ENCODE data around the gene NOTO. TPM values are rescaled to one million over a fixed set of nuclear protein-coding genes. Genes with fewer than 3 reads are reported as not detected.

NOTO gene
- total and polyA plus RNA-seq, 2 of the 8 experiments (the other 6 are each of a cell fraction or from before 2014, with no cell fraction given): 0.33 to 0.54 TPM

- TF ChIP-seq, protein P1, sequence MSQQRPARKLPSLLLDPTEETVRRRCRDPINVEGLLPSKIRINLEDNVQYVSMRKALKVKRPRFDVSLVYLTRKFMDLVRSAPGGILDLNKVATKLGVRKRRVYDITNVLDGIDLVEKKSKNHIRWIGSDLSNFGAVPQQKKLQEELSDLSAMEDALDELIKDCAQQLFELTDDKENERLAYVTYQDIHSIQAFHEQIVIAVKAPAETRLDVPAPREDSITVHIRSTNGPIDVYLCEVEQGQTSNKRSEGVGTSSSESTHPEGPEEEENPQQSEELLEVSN (IDR thresholded peaks at IDR 0.05): no peak
- no peak for TF ChIP-seq JUN (IDR thresholded peaks at IDR 0.05; ENCODE audit: low read depth, low read length)
- no peak for TF ChIP-seq POU5F1 (IDR thresholded peaks at IDR 0.05; ENCODE audit: low read depth, low read length)
- TF ChIP-seq, protein P2, sequence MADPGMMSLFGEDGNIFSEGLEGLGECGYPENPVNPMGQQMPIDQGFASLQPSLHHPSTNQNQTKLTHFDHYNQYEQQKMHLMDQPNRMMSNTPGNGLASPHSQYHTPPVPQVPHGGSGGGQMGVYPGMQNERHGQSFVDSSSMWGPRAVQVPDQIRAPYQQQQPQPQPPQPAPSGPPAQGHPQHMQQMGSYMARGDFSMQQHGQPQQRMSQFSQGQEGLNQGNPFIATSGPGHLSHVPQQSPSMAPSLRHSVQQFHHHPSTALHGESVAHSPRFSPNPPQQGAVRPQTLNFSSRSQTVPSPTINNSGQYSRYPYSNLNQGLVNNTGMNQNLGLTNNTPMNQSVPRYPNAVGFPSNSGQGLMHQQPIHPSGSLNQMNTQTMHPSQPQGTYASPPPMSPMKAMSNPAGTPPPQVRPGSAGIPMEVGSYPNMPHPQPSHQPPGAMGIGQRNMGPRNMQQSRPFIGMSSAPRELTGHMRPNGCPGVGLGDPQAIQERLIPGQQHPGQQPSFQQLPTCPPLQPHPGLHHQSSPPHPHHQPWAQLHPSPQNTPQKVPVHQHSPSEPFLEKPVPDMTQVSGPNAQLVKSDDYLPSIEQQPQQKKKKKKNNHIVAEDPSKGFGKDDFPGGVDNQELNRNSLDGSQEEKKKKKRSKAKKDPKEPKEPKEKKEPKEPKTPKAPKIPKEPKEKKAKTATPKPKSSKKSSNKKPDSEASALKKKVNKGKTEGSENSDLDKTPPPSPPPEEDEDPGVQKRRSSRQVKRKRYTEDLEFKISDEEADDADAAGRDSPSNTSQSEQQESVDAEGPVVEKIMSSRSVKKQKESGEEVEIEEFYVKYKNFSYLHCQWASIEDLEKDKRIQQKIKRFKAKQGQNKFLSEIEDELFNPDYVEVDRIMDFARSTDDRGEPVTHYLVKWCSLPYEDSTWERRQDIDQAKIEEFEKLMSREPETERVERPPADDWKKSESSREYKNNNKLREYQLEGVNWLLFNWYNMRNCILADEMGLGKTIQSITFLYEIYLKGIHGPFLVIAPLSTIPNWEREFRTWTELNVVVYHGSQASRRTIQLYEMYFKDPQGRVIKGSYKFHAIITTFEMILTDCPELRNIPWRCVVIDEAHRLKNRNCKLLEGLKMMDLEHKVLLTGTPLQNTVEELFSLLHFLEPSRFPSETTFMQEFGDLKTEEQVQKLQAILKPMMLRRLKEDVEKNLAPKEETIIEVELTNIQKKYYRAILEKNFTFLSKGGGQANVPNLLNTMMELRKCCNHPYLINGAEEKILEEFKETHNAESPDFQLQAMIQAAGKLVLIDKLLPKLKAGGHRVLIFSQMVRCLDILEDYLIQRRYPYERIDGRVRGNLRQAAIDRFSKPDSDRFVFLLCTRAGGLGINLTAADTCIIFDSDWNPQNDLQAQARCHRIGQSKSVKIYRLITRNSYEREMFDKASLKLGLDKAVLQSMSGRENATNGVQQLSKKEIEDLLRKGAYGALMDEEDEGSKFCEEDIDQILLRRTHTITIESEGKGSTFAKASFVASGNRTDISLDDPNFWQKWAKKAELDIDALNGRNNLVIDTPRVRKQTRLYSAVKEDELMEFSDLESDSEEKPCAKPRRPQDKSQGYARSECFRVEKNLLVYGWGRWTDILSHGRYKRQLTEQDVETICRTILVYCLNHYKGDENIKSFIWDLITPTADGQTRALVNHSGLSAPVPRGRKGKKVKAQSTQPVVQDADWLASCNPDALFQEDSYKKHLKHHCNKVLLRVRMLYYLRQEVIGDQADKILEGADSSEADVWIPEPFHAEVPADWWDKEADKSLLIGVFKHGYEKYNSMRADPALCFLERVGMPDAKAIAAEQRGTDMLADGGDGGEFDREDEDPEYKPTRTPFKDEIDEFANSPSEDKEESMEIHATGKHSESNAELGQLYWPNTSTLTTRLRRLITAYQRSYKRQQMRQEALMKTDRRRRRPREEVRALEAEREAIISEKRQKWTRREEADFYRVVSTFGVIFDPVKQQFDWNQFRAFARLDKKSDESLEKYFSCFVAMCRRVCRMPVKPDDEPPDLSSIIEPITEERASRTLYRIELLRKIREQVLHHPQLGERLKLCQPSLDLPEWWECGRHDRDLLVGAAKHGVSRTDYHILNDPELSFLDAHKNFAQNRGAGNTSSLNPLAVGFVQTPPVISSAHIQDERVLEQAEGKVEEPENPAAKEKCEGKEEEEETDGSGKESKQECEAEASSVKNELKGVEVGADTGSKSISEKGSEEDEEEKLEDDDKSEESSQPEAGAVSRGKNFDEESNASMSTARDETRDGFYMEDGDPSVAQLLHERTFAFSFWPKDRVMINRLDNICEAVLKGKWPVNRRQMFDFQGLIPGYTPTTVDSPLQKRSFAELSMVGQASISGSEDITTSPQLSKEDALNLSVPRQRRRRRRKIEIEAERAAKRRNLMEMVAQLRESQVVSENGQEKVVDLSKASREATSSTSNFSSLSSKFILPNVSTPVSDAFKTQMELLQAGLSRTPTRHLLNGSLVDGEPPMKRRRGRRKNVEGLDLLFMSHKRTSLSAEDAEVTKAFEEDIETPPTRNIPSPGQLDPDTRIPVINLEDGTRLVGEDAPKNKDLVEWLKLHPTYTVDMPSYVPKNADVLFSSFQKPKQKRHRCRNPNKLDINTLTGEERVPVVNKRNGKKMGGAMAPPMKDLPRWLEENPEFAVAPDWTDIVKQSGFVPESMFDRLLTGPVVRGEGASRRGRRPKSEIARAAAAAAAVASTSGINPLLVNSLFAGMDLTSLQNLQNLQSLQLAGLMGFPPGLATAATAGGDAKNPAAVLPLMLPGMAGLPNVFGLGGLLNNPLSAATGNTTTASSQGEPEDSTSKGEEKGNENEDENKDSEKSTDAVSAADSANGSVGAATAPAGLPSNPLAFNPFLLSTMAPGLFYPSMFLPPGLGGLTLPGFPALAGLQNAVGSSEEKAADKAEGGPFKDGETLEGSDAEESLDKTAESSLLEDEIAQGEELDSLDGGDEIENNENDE (IDR thresholded peaks at IDR 0.05; ENCODE audit: insufficient replicate concordance, low read length): no peak
- no peak for TF ChIP-seq TAF7 (optimal IDR thresholded peaks at IDR 0.05; ENCODE audit: borderline replicate concordance, low read depth, low read length)
- TF ChIP-seq PHF8 (conservative IDR thresholded peaks at IDR 0.05; ENCODE audit: low read depth, low read length): peak; percentile 100
- TF ChIP-seq NANOG (IDR thresholded peaks at IDR 0.05; ENCODE audit: insufficient read depth, low read depth, low read length, poor library complexity, severe bottlenecking): no peak
- TF ChIP-seq CBX8 (IDR thresholded peaks at IDR 0.05; ENCODE audit: borderline replicate concordance, low read depth, low read length): no peak
Observed at GRCh38 chr2:73214120-73215035, 12.0 kb downstream of the NOTO start, which contains the start of gene SMYD5 (continued).

All from H1 (cell line).